ENCODE results near the gene POLR2B. TPM values are rescaled to one million over a fixed set of nuclear protein-coding genes. Genes with fewer than 3 reads are reported as not detected.

Gene POLR2B
- 62.6 to 70.2 TPM (median 67.0 TPM) in 5 replicates for total RNA-seq (2022; extraction: Qiagen RNA extraction)

DNA sequence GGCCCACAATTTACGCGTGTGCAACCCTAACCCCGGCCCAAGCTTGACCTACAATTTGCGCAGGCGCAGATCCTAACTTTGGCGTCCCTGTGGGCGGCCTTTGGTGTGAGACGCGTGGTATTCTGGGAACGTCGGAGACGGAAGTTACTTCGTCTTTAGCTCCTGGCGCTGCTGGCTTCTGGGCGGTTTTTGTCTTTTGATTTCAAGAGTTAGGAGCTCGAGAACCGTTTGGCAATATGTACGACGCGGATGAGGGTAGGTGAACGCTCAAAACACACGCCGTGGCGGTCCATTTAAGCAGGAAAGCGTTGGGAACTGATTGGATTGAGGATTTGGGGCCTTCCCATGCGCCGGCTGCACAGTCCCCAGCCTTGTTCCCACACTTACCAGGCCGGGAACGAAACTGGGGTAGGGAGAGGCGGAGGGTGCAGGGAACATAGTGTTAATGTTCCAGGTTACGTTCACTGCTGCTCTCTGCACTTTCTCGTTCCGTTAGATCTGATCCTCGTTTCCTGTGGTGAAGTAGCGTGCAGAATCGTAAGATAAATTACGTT, at the start of gene POLR2B:
TSS of gene POLR2B (plus strand) at position 147 of the 554 bp plus-strand sequence. CDS start at position 237, 90 bp downstream.

DNA sequence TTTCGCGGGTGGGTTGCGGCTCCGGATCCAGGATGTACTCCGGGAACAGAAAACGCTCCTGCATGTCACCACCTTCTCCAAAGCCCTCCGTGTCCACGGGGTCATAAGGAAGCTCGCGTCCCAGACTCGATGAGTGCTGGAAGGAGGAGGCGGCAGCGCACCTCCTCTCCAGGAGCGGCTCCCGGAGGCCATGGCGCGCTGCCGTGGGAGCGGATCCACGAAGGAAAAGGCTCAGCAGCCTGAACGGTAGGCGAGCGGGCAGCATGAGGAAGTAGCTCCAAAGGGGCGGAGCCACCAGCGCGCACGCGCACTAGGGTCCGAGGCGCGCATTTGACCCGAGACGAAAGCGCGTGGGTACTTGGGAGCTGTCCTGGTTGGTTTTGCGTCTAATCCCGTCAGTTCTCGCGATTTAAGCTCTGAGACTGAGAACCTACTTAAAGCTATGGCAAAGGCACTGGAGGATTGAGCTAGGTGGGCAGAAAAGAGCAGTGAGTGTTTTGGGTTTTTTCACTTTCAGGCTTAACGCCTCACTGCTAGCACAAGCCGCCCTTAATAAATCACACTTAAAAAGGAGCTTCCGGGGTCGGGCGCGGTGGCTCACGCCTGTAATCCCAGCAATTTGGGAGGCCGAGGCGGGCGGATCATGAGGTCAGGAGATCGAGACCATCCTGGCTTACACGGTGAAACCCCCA, 1.2 kb upstream of the POLR2B start, which contains the start of gene NOA1:
TSS of gene NOA1 (minus strand) at position 286 of the 692 bp plus-strand sequence. CDS start at position 265, 21 bp downstream.

Other genes starting within 250 kb of the POLR2B start
- gene SPINK2, start 157.2 kb upstream of the POLR2B start, total RNA-seq (2022; extraction: Qiagen RNA extraction): not detected in 5 replicates
- gene REST, start 71.0 kb upstream of the POLR2B start, total RNA-seq (2022; extraction: Qiagen RNA extraction): 7.2 to 9.6 TPM (median 8.1 TPM) in 5 replicates
- 13.9 to 16.8 TPM (median 16.5 TPM) in 5 replicates for gene NOA1, start 1.3 kb upstream of the POLR2B start, total RNA-seq (2022; extraction: Qiagen RNA extraction)
- 206 to 347 TPM (median 251 TPM) in 5 replicates for gene IGFBP7, start 131.5 kb downstream of the POLR2B start, total RNA-seq (2022; extraction: Qiagen RNA extraction)